ENCODE measurements around the gene CNNM4.

CNNM4 gene

DNA sequence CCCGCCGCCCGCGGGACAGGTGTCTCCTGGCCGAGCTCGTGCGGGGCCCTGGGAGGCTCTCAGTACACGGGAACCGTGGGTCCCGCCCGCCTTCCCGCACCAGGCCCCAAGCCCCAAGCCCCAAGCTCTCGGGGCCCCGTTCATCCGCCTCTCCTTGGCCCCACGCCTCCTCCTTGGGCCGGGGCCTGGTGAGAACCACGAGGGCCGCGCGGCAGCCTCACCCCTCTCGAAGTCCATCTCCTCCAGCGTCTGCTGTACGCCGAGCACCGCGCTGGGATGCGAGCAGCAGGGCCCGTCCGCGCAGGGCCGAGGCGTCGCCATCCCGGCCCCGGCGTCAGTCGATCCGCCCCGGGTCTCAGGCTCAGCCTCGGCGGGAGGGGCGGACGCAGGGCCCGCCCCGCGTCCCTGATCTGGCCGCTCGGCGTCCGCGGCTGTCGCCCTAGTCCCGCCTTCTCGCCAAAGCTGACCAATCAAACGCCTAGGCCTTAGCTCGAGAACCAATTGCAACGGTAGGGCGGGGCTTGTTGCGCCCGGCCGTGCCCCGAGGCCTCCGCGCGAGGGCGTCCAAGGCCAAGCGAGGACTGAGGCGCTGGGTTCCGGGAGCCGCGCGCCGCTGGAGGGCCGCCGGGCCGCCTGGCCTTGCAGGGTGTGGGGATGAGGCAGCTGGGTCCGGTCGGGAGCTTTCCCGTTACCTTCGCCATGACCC is 97.1 kb downstream of the CNNM4 start, which contains the start of gene ANKRD39:
Gene ANKRD39 (minus strand): TSS at position 350 of the 706 bp plus-strand sequence. CDS start 29 bp downstream, at position 321.
- TF ChIP-seq ZFP30 (CRISPR knock-in tag; IDR thresholded peaks at IDR 0.05) (no peak), BACH2 (CRISPR knock-in tag; IDR thresholded peaks at IDR 0.05; ENCODE audit: borderline replicate concordance) (no peak), OSR1 (CRISPR knock-in tag; IDR thresholded peaks at IDR 0.05) (no peak), ZFP3 (CRISPR knock-in tag; IDR thresholded peaks at IDR 0.05) (peak; percentile 73; the same call in 1 of the 2 replicates)
- peak; percentile 92 for ATAC-seq

DNA sequence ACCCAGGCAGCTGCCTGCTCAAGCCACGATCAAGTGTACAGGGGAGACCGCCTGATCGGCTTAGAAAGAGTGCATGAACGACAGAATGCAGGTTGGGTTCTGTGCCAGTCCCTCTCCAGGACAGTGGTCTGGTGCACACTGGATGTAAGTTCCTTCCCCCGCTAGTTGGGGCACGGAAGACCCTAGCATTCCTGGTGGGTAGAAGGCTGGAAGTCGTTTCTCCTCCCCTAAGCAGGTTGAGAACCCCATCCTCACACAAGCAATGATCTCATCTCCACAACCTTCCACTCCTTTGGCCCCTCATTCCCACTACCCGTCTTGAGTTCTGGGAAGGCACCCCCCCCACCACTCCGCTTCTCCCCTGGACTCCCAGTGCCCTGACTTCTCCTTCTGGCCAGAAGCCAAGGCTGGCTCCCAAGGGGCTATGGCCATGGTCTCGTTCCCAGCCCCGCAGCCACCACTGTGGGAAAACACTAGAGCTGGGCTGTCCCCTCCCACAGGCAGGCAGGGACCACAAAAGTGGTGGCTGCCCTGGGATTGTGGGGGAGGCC is 98.5 kb downstream of the CNNM4 start:
- TF ChIP-seq, protein P1, sequence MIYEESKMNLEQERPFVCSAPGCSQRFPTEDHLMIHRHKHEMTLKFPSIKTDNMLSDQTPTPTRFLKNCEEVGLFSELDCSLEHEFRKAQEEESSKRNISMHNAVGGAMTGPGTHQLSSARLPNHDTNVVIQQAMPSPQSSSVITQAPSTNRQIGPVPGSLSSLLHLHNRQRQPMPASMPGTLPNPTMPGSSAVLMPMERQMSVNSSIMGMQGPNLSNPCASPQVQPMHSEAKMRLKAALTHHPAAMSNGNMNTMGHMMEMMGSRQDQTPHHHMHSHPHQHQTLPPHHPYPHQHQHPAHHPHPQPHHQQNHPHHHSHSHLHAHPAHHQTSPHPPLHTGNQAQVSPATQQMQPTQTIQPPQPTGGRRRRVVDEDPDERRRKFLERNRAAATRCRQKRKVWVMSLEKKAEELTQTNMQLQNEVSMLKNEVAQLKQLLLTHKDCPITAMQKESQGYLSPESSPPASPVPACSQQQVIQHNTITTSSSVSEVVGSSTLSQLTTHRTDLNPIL (CRISPR knock-in tag; IDR thresholded peaks at IDR 0.05; ENCODE audit: low read depth) = peak; percentile 39; the same call in 1 of the 2 replicates
- TF ChIP-seq ISL1 (CRISPR knock-in tag; IDR thresholded peaks at IDR 0.05) (no peak), ZNF70 (CRISPR knock-in tag; IDR thresholded peaks at IDR 0.05) (no peak), CSDC2 (CRISPR knock-in tag; IDR thresholded peaks at IDR 0.05) (no peak)
- no peak for ATAC-seq

DNA sequence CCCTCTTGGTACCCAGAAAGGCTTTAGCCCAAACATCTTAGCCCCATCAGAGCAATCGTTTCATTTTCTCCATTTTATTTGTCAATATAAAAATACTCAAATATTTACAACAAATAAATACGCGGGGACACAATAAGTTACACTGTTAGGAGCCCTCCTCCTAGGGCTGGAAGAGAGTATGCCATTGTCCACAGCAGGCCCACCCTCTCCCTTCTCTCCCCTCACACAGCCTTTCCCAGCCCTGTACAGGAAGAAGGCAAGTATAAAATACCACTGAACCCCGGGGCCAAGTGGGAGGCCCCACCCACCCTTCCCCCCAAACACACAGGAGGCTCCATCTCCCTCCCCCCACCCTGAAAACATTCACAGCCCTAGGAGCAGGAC is 99.0 kb downstream of the CNNM4 start:
- no peak for TF ChIP-seq TCF4 (CRISPR knock-in tag; IDR thresholded peaks at IDR 0.05; ENCODE audit: borderline replicate concordance)
- TF ChIP-seq BACH2 (CRISPR knock-in tag; IDR thresholded peaks at IDR 0.05; ENCODE audit: borderline replicate concordance) = no peak
- ATAC-seq = no peak

DNA sequence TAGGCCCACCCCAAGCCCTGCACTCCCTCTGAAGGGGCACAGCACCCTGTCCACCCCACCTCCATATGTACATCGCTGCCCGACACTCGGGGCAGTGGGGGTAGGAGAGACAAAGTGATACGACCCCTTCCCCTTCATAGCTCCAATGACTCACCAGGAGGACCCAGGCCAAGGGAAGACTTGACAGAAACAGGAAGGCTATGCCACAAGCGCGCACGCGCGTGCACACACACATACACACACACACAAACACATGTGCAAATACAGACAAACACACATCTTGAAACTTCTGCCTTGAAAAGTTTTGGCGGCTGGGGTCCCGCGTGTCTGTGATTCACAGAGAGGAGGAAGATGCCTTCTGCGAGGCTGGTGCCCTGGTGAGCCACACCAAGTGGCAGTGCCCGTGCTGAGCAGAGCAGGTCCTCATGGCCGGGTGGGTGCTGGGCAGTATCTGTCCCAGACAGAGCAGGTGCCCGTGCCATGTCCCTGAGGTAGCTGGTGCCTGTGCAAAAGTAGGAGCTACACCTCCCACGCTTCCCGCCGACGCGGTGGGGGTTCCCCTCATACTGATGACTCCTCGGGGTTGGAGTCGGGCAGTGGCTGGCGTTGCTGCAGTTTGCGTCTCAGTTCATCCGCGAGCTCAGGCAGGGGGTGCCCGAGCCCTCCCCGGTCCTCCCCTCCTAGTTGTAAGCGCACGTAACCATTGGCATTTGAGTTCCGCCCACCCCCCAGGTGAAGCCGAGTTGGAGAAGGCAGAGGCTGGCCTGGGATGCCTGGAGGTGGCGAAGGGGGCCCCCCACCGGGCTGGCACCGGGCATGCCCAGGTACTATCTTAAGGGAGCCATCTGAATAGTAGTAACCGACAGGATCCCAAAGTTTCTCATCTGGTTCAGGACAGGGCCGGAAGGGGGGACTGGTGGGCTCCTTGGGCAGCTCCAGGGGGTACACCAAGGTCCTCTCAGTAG is 99.6 kb downstream of the CNNM4 start:
- TF ChIP-seq RARB (CRISPR knock-in tag; IDR thresholded peaks at IDR 0.05) (no peak), OSR1 (CRISPR knock-in tag; IDR thresholded peaks at IDR 0.05) (no peak), ZFP3 (CRISPR knock-in tag; IDR thresholded peaks at IDR 0.05) (no peak), ZC3H10 (CRISPR knock-in tag; IDR thresholded peaks at IDR 0.05) (no peak), TCF4 (CRISPR knock-in tag; IDR thresholded peaks at IDR 0.05; ENCODE audit: borderline replicate concordance) (no peak), GLIS3 (CRISPR knock-in tag; IDR thresholded peaks at IDR 0.05) (no peak), CSDC2 (CRISPR knock-in tag; IDR thresholded peaks at IDR 0.05) (no peak), ZFP30 (CRISPR knock-in tag; IDR thresholded peaks at IDR 0.05) (no peak), PPARA (CRISPR knock-in tag; IDR thresholded peaks at IDR 0.05; ENCODE audit: borderline replicate concordance) (no peak), ZNF70 (CRISPR knock-in tag; IDR thresholded peaks at IDR 0.05) (no peak), ESRRG (CRISPR knock-in tag; IDR thresholded peaks at IDR 0.05) (no peak), ZNF565 (CRISPR knock-in tag; conservative IDR thresholded peaks at IDR 0.05; ENCODE audit: low read depth) (no peak), ISL1 (CRISPR knock-in tag; IDR thresholded peaks at IDR 0.05) (no peak), ZNF8 (CRISPR knock-in tag; IDR thresholded peaks at IDR 0.05) (no peak), ARNTL (CRISPR knock-in tag; IDR thresholded peaks at IDR 0.05; ENCODE audit: borderline replicate concordance, low read depth) (no peak)
- TF ChIP-seq, protein P2, sequence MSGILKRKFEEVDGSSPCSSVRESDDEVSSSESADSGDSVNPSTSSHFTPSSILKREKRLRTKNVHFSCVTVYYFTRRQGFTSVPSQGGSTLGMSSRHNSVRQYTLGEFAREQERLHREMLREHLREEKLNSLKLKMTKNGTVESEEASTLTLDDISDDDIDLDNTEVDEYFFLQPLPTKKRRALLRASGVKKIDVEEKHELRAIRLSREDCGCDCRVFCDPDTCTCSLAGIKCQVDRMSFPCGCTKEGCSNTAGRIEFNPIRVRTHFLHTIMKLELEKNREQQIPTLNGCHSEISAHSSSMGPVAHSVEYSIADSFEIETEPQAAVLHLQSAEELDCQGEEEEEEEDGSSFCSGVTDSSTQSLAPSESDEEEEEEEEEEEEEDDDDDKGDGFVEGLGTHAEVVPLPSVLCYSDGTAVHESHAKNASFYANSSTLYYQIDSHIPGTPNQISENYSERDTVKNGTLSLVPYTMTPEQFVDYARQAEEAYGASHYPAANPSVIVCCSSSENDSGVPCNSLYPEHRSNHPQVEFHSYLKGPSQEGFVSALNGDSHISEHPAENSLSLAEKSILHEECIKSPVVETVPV (CRISPR knock-in tag; IDR thresholded peaks at IDR 0.05) = no peak
- TF ChIP-seq, protein P1 (CRISPR knock-in tag; IDR thresholded peaks at IDR 0.05; ENCODE audit: low read depth) = no peak
- TF ChIP-seq, protein P3, sequence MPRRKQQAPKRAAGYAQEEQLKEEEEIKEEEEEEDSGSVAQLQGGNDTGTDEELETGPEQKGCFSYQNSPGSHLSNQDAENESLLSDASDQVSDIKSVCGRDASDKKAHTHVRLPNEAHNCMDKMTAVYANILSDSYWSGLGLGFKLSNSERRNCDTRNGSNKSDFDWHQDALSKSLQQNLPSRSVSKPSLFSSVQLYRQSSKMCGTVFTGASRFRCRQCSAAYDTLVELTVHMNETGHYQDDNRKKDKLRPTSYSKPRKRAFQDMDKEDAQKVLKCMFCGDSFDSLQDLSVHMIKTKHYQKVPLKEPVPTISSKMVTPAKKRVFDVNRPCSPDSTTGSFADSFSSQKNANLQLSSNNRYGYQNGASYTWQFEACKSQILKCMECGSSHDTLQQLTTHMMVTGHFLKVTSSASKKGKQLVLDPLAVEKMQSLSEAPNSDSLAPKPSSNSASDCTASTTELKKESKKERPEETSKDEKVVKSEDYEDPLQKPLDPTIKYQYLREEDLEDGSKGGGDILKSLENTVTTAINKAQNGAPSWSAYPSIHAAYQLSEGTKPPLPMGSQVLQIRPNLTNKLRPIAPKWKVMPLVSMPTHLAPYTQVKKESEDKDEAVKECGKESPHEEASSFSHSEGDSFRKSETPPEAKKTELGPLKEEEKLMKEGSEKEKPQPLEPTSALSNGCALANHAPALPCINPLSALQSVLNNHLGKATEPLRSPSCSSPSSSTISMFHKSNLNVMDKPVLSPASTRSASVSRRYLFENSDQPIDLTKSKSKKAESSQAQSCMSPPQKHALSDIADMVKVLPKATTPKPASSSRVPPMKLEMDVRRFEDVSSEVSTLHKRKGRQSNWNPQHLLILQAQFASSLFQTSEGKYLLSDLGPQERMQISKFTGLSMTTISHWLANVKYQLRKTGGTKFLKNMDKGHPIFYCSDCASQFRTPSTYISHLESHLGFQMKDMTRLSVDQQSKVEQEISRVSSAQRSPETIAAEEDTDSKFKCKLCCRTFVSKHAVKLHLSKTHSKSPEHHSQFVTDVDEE (CRISPR knock-in tag; IDR thresholded peaks at IDR 0.05) = no peak
- TF ChIP-seq, protein P4, sequence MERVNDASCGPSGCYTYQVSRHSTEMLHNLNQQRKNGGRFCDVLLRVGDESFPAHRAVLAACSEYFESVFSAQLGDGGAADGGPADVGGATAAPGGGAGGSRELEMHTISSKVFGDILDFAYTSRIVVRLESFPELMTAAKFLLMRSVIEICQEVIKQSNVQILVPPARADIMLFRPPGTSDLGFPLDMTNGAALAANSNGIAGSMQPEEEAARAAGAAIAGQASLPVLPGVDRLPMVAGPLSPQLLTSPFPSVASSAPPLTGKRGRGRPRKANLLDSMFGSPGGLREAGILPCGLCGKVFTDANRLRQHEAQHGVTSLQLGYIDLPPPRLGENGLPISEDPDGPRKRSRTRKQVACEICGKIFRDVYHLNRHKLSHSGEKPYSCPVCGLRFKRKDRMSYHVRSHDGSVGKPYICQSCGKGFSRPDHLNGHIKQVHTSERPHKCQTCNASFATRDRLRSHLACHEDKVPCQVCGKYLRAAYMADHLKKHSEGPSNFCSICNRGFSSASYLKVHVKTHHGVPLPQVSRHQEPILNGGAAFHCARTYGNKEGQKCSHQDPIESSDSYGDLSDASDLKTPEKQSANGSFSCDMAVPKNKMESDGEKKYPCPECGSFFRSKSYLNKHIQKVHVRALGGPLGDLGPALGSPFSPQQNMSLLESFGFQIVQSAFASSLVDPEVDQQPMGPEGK (CRISPR knock-in tag; IDR thresholded peaks at IDR 0.05; ENCODE audit: borderline replicate concordance) = no peak
- ATAC-seq = no peak

Data from SK-N-SH treated with all-trans-retinoic acid at 6 μM for 48 hours (cell line).